Caco-2 (cell line): ENCODE results near the gene STPG2. TPM values are rescaled to one million over a fixed set of nuclear protein-coding genes. Genes with fewer than 3 reads are reported as not detected.

ENCODE experiments used
- BruUV-seq: library from RNA; stranded (reverse); fragments of 400-500 nt; replicated peaks from 2 replicates; lab custom pipeline; 2021; lab: Mats Ljungman, UMichigan
- CTCF ChIA-PET: fragments of 300-600 bp; sonication (Branson Sonifier 250); formaldehyde crosslinking; loops from one replicate; lab custom pipeline; 2022; ENCODE audit warnings: antibody characterized with exemption; lab: Charles Lee
- POLR2A ChIA-PET: fragments of 300-600 bp; sonication (Branson Sonifier 250); formaldehyde crosslinking; loops from one replicate; lab custom pipeline; 2022; ENCODE audit warnings: antibody characterized with exemption; lab: Charles Lee
- DNase-seq, 2 experiments: peaks; one replicate each; pipeline versions ENCODE4 v3.0.0 to v3.0.0-alpha.2; 2020 to 2022
- H3K27me3 ChIP-seq: replicated peaks from 2 replicates; pipeline ENCODE4 v1.6.0; 2011; ENCODE audit warnings: low read length; ENCODE audit not compliant: control insufficient read depth, insufficient read depth
- H3K36me3 ChIP-seq: 2 replicates; pipeline ENCODE4 v1.5.1; 2011; ENCODE audit warnings: low read length; ENCODE audit not compliant: control insufficient read depth, insufficient read depth
- H3K4me1 ChIP-seq: fragments of 250-450 bp; sonication (Bioruptor Pico); 2 replicates; pipeline ENCODE4 v1.5.1; 2020; ENCODE audit warnings: mild to moderate bottlenecking
- H3K4me3 ChIP-seq: 2 replicates; pipeline ENCODE4 v1.5.1; 2011; ENCODE audit warnings: low read depth, mild to moderate bottlenecking, control low read depth, low read length
- H3K9me3 ChIP-seq: fragments of 250-450 bp; sonication (Bioruptor Pico); 2 replicates; pipeline ENCODE4 v1.5.1; 2020; ENCODE audit warnings: mild to moderate bottlenecking, moderate library complexity
- H3K27ac Mint-ChIP-seq: one replicate; pipeline ENCODE4 v1.8.0; 2022; ENCODE audit warnings: mixed read lengths; ENCODE audit not compliant: unreplicated experiment
- H3K27me3 Mint-ChIP-seq: one replicate; pipeline ENCODE4 v1.8.0; 2022; ENCODE audit warnings: mixed read lengths; ENCODE audit not compliant: insufficient read depth, unreplicated experiment
- H3K36me3 Mint-ChIP-seq: one replicate; pipeline ENCODE4 v1.8.0; 2022; ENCODE audit warnings: mild to moderate bottlenecking, mixed read lengths; ENCODE audit not compliant: insufficient read depth, unreplicated experiment
- H3K4me1 Mint-ChIP-seq: one replicate; pipeline ENCODE4 v1.8.0; 2022; ENCODE audit warnings: low read depth, mixed read lengths; ENCODE audit not compliant: unreplicated experiment
- H3K4me3 Mint-ChIP-seq: one replicate; pipeline ENCODE4 v1.8.0; 2022; ENCODE audit warnings: mild to moderate bottlenecking, moderate library complexity, mixed read lengths; ENCODE audit not compliant: unreplicated experiment
- H3K9me3 Mint-ChIP-seq: one replicate; pipeline ENCODE4 v1.8.0; 2022; ENCODE audit warnings: mixed read lengths; ENCODE audit not compliant: unreplicated experiment
- CTCF ChIP-seq, 2 experiments: fragments of 200-600 bp in 1 of 2; IDR thresholded peaks; 1 replicate in 1 of 2; 2 replicates in 1 of 2; pipeline versions ENCODE4 v1.5.1 to v1.8.0; 2011 to 2022; ENCODE audit warnings: antibody characterized with exemption in 1 of 2, control low read depth in 1 of 2, inconsistent platforms in 1 of 2, low read depth in 1 of 2, low read length in 1 of 2, mild to moderate bottlenecking in 1 of 2, moderate library complexity in 1 of 2; ENCODE audit not compliant: insufficient read depth in 1 of 2, severe bottlenecking in 1 of 2, unreplicated experiment in 1 of 2
- intact Hi-C: fragments of 100-400 bp; cut with micrococcal nuclease; formaldehyde crosslinking; loops from one replicate; pipeline ENCODE4 v1.10.0; 2022; ENCODE audit not compliant: unreplicated experiment
- total RNA-seq: library from RNA; stranded (reverse); gene quantifications from 2 replicates; pipeline ENCODE4 v1.2.3, GENCODE V29; 2022

Gene STPG2
- total RNA-seq, 1 experiment from 2014 or later: not detected

GRCh38 chr4:98151145-98151924 lies 8.1 kb upstream of the STPG2 start:
- no peaks in the 10 kb centered on the region for H3K9me3 Mint-ChIP-seq
- DNase-seq: no peak

GRCh38 chr4:98150092-98150761 lies 7.0 kb upstream of the STPG2 start:
- H3K36me3 ChIP-seq: no peaks in the 10 kb centered on the region
- H3K4me3 ChIP-seq: no peak overlapping the region
- H3K4me1 Mint-ChIP-seq: no peaks in the 10 kb centered on the region
- TF ChIP-seq CTCF (IDR thresholded peaks at IDR 0.05; ENCODE audit: insufficient read depth in 1 of 2, low read depth in 1 of 2, low read length in 1 of 2, severe bottlenecking in 1 of 2, unreplicated experiment in 1 of 2): no peak
- no peak overlapping the region for H3K4me3 Mint-ChIP-seq
- H3K27me3 ChIP-seq: no peaks in the 10 kb centered on the region
- no peak for DNase-seq
- H3K27ac Mint-ChIP-seq: no peak overlapping the region
- no peaks in the 10 kb centered on the region for H3K9me3 ChIP-seq
- no peaks in the 10 kb centered on the region for H3K9me3 Mint-ChIP-seq
- POLR2A ChIA-PET: no interaction called here
- intact Hi-C loops: loop anchor here (2.0 to 5.0 kb wide), 2 partner anchors 237 to 317 kb away; no protein-coding TSS in a partner anchor
- BruUV-seq: no TSS peak
- no peaks in the 10 kb centered on the region for H3K36me3 Mint-ChIP-seq
- H3K27me3 Mint-ChIP-seq: no peaks in the 10 kb centered on the region
- no peaks in the 10 kb centered on the region for H3K4me1 ChIP-seq
- CTCF ChIA-PET: no interaction called here

More at GRCh38 chr4:98151145-98151924, 8.1 kb upstream of the STPG2 start:
- Histone ChIP-seq H3K4me3 (no peak overlapping the region), H3K36me3 (no peaks in the 10 kb centered on the region), H3K27me3 (no peaks in the 10 kb centered on the region), H3K9me3 (no peaks in the 10 kb centered on the region), H3K4me1 (no peaks in the 10 kb centered on the region)
- no peak for TF ChIP-seq CTCF (IDR thresholded peaks at IDR 0.05; ENCODE audit: insufficient read depth in 1 of 2, low read depth in 1 of 2, low read length in 1 of 2, severe bottlenecking in 1 of 2, unreplicated experiment in 1 of 2)
- BruUV-seq: no TSS peak
- H3K4me1 Mint-ChIP-seq: no peaks in the 10 kb centered on the region
- intact Hi-C loops: loop anchor here (2.0 to 5.0 kb wide), 2 partner anchors 235 to 316 kb away; no protein-coding TSS in a partner anchor
- H3K4me3 Mint-ChIP-seq: no peak overlapping the region
- no peaks in the 10 kb centered on the region for H3K36me3 Mint-ChIP-seq
- POLR2A ChIA-PET: no interaction called here
- H3K27ac Mint-ChIP-seq: no peak overlapping the region
- CTCF ChIA-PET: interaction anchor here (0.9 kb wide), 1 partner anchor 111 kb away, joined by 4 read pairs; no protein-coding TSS in a partner anchor
- H3K27me3 Mint-ChIP-seq: no peaks in the 10 kb centered on the region

- Histone ChIP-seq H3K36me3 (no peaks in the 10 kb centered on the region), H3K27me3 (no peaks in the 10 kb centered on the region), H3K4me3 (no peak overlapping the region), H3K4me1 (no peaks in the 10 kb centered on the region), H3K9me3 (no peaks in the 10 kb centered on the region)
- intact Hi-C loops: no loop called here
- no TSS peak for BruUV-seq
- H3K4me1 Mint-ChIP-seq: no peaks in the 10 kb centered on the region
- H3K36me3 Mint-ChIP-seq: no peaks in the 10 kb centered on the region
- no peaks in the 10 kb centered on the region for H3K9me3 Mint-ChIP-seq
- no peak for TF ChIP-seq CTCF (IDR thresholded peaks at IDR 0.05; ENCODE audit: insufficient read depth in 1 of 2, low read depth in 1 of 2, low read length in 1 of 2, severe bottlenecking in 1 of 2, unreplicated experiment in 1 of 2)
- ChIA-PET CTCF (no interaction called here), POLR2A (no interaction called here)
- H3K4me3 Mint-ChIP-seq: no peak overlapping the region
- no peak overlapping the region for H3K27ac Mint-ChIP-seq
- no peak for DNase-seq
- no peaks in the 10 kb centered on the region for H3K27me3 Mint-ChIP-seq
Measured at GRCh38 chr4:98148856-98149255, 5.6 kb upstream of the STPG2 start.
